Measurements from ENCODE around the gene SH3RF1.
"Not testable (repeated sequence)": the region's sequence is repeated elsewhere in the genome, so short reads cannot be mapped to it uniquely, and the experiment has no call there.

GRCh38 chr4:169178092-169178491 is 92.7 kb downstream of the SH3RF1 start:
- not testable (repeated sequence) for TF ChIP-seq FOXM1 (CRISPR knock-in tag; IDR thresholded peaks at IDR 0.05); PITX1 (CRISPR knock-in tag; IDR thresholded peaks at IDR 0.05); POLR2A (IDR thresholded peaks at IDR 0.05; ENCODE audit: insufficient read depth in 1 of 2, low read depth in 2 of 2, low read length in 2 of 2); POLR2AphosphoS5 (IDR thresholded peaks at IDR 0.05; ENCODE audit: low read depth, low read length); KDM1A (CRISPR knock-in tag; IDR thresholded peaks at IDR 0.05); CTCF (CRISPR knock-in tag; IDR thresholded peaks at IDR 0.05); HNF1B (CRISPR knock-in tag; IDR thresholded peaks at IDR 0.05); PHF8 (CRISPR knock-in tag; IDR thresholded peaks at IDR 0.05); TAF15 (IDR thresholded peaks at IDR 0.05; ENCODE audit: low read depth, low read length, poor library complexity, severe bottlenecking); ZFP82 (CRISPR knock-in tag; IDR thresholded peaks at IDR 0.05; ENCODE audit: borderline replicate concordance)

All from HepG2 (cell line).